H1 (cell line): ENCODE measurements around the gene ASPHD2. TPM values are rescaled to one million over a fixed set of nuclear protein-coding genes. Genes with fewer than 3 reads are reported as not detected.

Experiments
- CTCF ChIA-PET: fragments of 300-600 bp; sonication (Branson Sonifier 250); formaldehyde crosslinking; loops from one replicate; lab custom pipeline; 2021; ENCODE audit not compliant: partially characterized antibody; lab: Charles Lee
- POLR2A ChIA-PET: fragments of 300-600 bp; sonication (Branson Sonifier 250); formaldehyde crosslinking; loops from one replicate; lab custom pipeline; 2021; ENCODE audit warnings: inconsistent platforms; ENCODE audit not compliant: partially characterized antibody; lab: Charles Lee
- DNase-seq, 2 experiments: peaks; one replicate each; pipeline versions ENCODE4 v3.0.0 to v3.0.0-alpha.2; 2010 to 2022; ENCODE audit warnings: low spot score in 2 of 2, low read depth in 1 of 2, mixed read lengths in 1 of 2
- FAIRE-seq: peaks from 2 replicates; lab custom pipeline; 2011; peaks lifted over from hg19 to GRCh38; lab: Jason Lieb, UNC
- H2AFZ ChIP-seq: 2 replicates; pipeline ENCODE4 v1.8.1; 2012; ENCODE audit warnings: low read length, inconsistent platforms
- H2AK5ac ChIP-seq: 2 replicates; pipeline ENCODE4 v1.6.1; 2013; ENCODE audit warnings: low read depth, low read length
- H2BK120ac ChIP-seq: replicated peaks from 2 replicates; pipeline ENCODE3; 2013; ENCODE audit warnings: low read depth, low read length, inconsistent platforms
- H2BK12ac ChIP-seq: 2 replicates; pipeline ENCODE4 v1.6.1; 2013; ENCODE audit warnings: low read depth, low read length
- H2BK15ac ChIP-seq: 2 replicates; pipeline ENCODE4 v1.6.1; 2013; ENCODE audit warnings: low read length
- H2BK20ac ChIP-seq: 2 replicates; pipeline ENCODE4 v1.6.1; 2013; ENCODE audit warnings: low read length
- H2BK5ac ChIP-seq: 2 replicates; pipeline ENCODE4 v1.6.1; 2013; ENCODE audit warnings: low read depth, low read length
- H3K14ac ChIP-seq: 2 replicates; pipeline ENCODE4 v1.6.1; 2013; ENCODE audit warnings: inconsistent platforms; ENCODE audit not compliant: insufficient read length
- H3K18ac ChIP-seq: 2 replicates; pipeline ENCODE4 v1.6.1; 2013; ENCODE audit warnings: low read length; ENCODE audit errors: extremely low read depth
- H3K23ac ChIP-seq: 2 replicates; pipeline ENCODE4 v1.6.1; 2013; ENCODE audit warnings: inconsistent platforms; ENCODE audit not compliant: insufficient read length
- H3K23me2 ChIP-seq: 2 replicates; pipeline ENCODE4 v1.6.1; 2013; ENCODE audit warnings: low read depth, low read length
- H3K27ac ChIP-seq: 2 replicates; pipeline ENCODE4 v1.6.1; 2011; ENCODE audit warnings: low read depth, low read length, inconsistent platforms
- H3K27me3 ChIP-seq, 4 experiments: replicated peaks in 1 of 4; 1 replicate in 1 of 4; 2 replicates in 3 of 4; pipeline versions ENCODE4 v1.6.1 to v1.8.1; 2011 to 2013; ENCODE audit warnings: low read length in 3 of 4, mild to moderate bottlenecking in 3 of 4, inconsistent platforms in 2 of 4, mixed read lengths in 2 of 4, moderate library complexity in 1 of 4; ENCODE audit not compliant: control insufficient read depth in 3 of 4, insufficient read depth in 3 of 4; ENCODE audit errors: extremely low read depth in 1 of 4
- H3K36me3 ChIP-seq, 4 experiments: 2 replicates each; pipeline versions ENCODE4 v1.6.1 to v1.8.1; 2011 to 2013; ENCODE audit warnings: mild to moderate bottlenecking in 4 of 4, low read length in 3 of 4, moderate library complexity in 2 of 4, control low read depth in 1 of 4, inconsistent platforms in 1 of 4; ENCODE audit not compliant: insufficient read depth in 4 of 4, control insufficient read depth in 2 of 4
- H3K4ac ChIP-seq: replicated peaks from 2 replicates; pipeline ENCODE3; 2013; ENCODE audit warnings: low read length, low read depth, mixed read lengths, inconsistent platforms; ENCODE audit not compliant: insufficient read length
- H3K4me1 ChIP-seq, 4 experiments: replicated peaks in 1 of 4; 1 replicate in 1 of 4; 2 replicates in 3 of 4; pipeline versions ENCODE4 v1.6.1 to v1.8.1; 2011 to 2013; ENCODE audit warnings: low read length in 3 of 4, inconsistent platforms in 2 of 4, mixed read lengths in 1 of 4; ENCODE audit not compliant: insufficient read depth in 4 of 4, control insufficient read depth in 3 of 4
- H3K4me2 ChIP-seq, 2 experiments: 2 replicates each; pipeline versions ENCODE4 v1.6.1 to v1.8.1; 2011 to 2013; ENCODE audit warnings: low read depth in 2 of 2, low read length in 2 of 2, control low read depth in 1 of 2, inconsistent platforms in 1 of 2, mild to moderate bottlenecking in 1 of 2; ENCODE audit not compliant: insufficient read depth in 1 of 2
- H3K4me3 ChIP-seq, 4 experiments: fragments of 200-600, 300-600 bp in 1 of 4; sonication (generic), shearing (Covaris generic), sonication (Bioruptor Twin) in 1 of 4; 2 replicates each; pipeline versions ENCODE4 v1.5.1 to v1.8.1; 2011 to 2016; ENCODE audit warnings: low read length in 4 of 4, low read depth in 3 of 4, control low read depth in 2 of 4, inconsistent platforms in 2 of 4, mild to moderate bottlenecking in 2 of 4, mixed read lengths in 1 of 4, moderate library complexity in 1 of 4; ENCODE audit not compliant: insufficient read depth in 2 of 4; ENCODE audit errors: extremely low read depth in 1 of 4
- H3K56ac ChIP-seq: replicated peaks from 2 replicates; pipeline ENCODE3; 2013; ENCODE audit warnings: low read depth, mild to moderate bottlenecking, mixed read lengths, low read length, inconsistent platforms; ENCODE audit not compliant: insufficient read length
- H3K79me1 ChIP-seq: 2 replicates; pipeline ENCODE4 v1.6.1; 2013; ENCODE audit warnings: low read depth, low read length, control low read depth
- H3K79me2 ChIP-seq, 2 experiments: 2 replicates each; pipeline versions ENCODE4 v1.6.1 to v1.8.1; 2012 to 2013; ENCODE audit warnings: low read length in 2 of 2, mild to moderate bottlenecking in 2 of 2, inconsistent platforms in 1 of 2; ENCODE audit not compliant: insufficient read depth in 2 of 2, control insufficient read depth in 1 of 2
- H3K9ac ChIP-seq, 4 experiments: replicated peaks in 1 of 4; 1 replicate in 1 of 4; 2 replicates in 3 of 4; pipeline versions ENCODE4 v1.6.1 to v1.8.1; 2011 to 2013; ENCODE audit warnings: low read depth in 3 of 4, low read length in 3 of 4, control low read depth in 2 of 4, mild to moderate bottlenecking in 2 of 4, moderate library complexity in 2 of 4, inconsistent platforms in 1 of 4; ENCODE audit errors: extremely low read depth in 1 of 4
- H3K9me3 ChIP-seq, 2 experiments: 2 replicates each; pipeline versions ENCODE4 v1.6.1 to v1.8.1; 2012 to 2013; ENCODE audit warnings: mild to moderate bottlenecking in 2 of 2, moderate library complexity in 2 of 2, control low read depth in 1 of 2, inconsistent platforms in 1 of 2, low read depth in 1 of 2, low read length in 1 of 2, mixed read lengths in 1 of 2; ENCODE audit not compliant: insufficient read depth in 2 of 2
- H4K20me1 ChIP-seq, 2 experiments: replicated peaks in 1 of 2; 2 replicates each; pipeline versions ENCODE3 to v1.8.1; 2011 to 2013; ENCODE audit warnings: inconsistent platforms in 2 of 2, low read length in 2 of 2, mild to moderate bottlenecking in 1 of 2; ENCODE audit not compliant: insufficient read depth in 2 of 2, control insufficient read depth in 1 of 2
- H4K5ac ChIP-seq: 2 replicates; pipeline ENCODE4 v1.6.1; 2013; ENCODE audit warnings: low read length, low read depth, mixed read lengths, inconsistent platforms; ENCODE audit not compliant: insufficient read length
- H4K8ac ChIP-seq: 2 replicates; pipeline ENCODE4 v1.8.0; 2013; ENCODE audit warnings: mild to moderate bottlenecking, moderate library complexity, low read length, inconsistent platforms; ENCODE audit not compliant: insufficient read depth; ENCODE audit errors: extremely low read depth
- H4K91ac ChIP-seq: replicated peaks from 2 replicates; pipeline ENCODE3; 2013; ENCODE audit warnings: low read length, mixed read lengths, inconsistent platforms; ENCODE audit not compliant: insufficient read length
- CTBP2 ChIP-seq: IDR thresholded peaks from 2 replicates; pipeline ENCODE4 v1.7.0; 2011; ENCODE audit warnings: borderline replicate concordance, mild to moderate bottlenecking, moderate library complexity, mixed read lengths, low read length; ENCODE audit not compliant: insufficient read depth, insufficient read length
- WGBS, 2 experiments: shearing (Covaris generic) in 1 of 2; methylation state at CpG; one replicate each; pipeline versions ENCODE4 v1.1.6 to v1.1.7; 2013 to 2015; ENCODE audit warnings: low lambda C conversion rate in 2 of 2, mixed read lengths in 2 of 2, inconsistent platforms in 1 of 2, low coverage in 1 of 2, missing lambda C conversion rate in 1 of 2; ENCODE audit not compliant: insufficient replicate concordance in 2 of 2, insufficient coverage in 1 of 2, insufficient read length in 1 of 2; ENCODE audit errors: extremely low coverage in 1 of 2, missing lambda C conversion rate in 1 of 2; 5-methylcytosine and 5-hydroxymethylcytosine counted together
- polyA plus RNA-seq, 7 experiments: library from polyadenylated mRNA; depleted of rRNA in 3 of 7; stranded (reverse) in 5 of 7; unstranded in 2 of 7; fragments of >200 nt in 5 of 7; fragments of 200-250 nt in 2 of 7; gene quantifications; 1 replicate in 5 of 7; 2 replicates in 1 of 7; 4 replicates in 1 of 7; pipeline versions ENCODE4 v1.2.1 to v1.2.3, GENCODE V29; 2011 to 2013; ENCODE audit warnings: missing spikeins in 2 of 7, mixed read lengths in 2 of 7
- total RNA-seq: library from RNA; stranded (reverse); fragmentation: NEBNext Ultra II Directional; extraction: Animal tissue kit (Norgen Biotek cat#: 25700); gene quantifications from 2 replicates; pipeline ENCODE4 v1.2.1, GENCODE V29; 2021

ASPHD2 gene
- total and polyA plus RNA-seq, 2 of the 8 experiments (the other 6 are each of a cell fraction or from before 2014, with no cell fraction given), result 7.2 to 11.0 TPM

GRCh38 chr22:26479043-26479791 is 50.2 kb downstream of the ASPHD2 start:
- Histone ChIP-seq H3K4me1 (peaks cover 0 to 12% (median 5%) of the 10 kb centered on the region in 4 experiments; a peak in 5 of 7 replicates), H3K9me3 (no peaks in the 10 kb centered on the region), H4K20me1 (peaks cover 0 to 3% of the 10 kb centered on the region in 2 experiments), H3K27ac (no peak overlapping the region), H3K23me2 (peaks cover 8% of the 10 kb centered on the region), H2BK15ac (no peak overlapping the region), H3K79me2 (peaks cover under 1 to 41% of the 10 kb centered on the region in 2 experiments; a peak in 3 of 4 replicates), H3K4ac (no peak overlapping the region), H2BK120ac (no peak overlapping the region), H3K36me3 (peaks cover 5 to 28% (median 20%) of the 10 kb centered on the region in 4 experiments; a peak in 7 of 8 replicates), H3K9ac (no peak overlapping the region), H3K18ac (no peak overlapping the region), H4K8ac (no peak overlapping the region), H4K5ac (no peak overlapping the region), H2AFZ (no peak overlapping the region), H3K14ac (no peak overlapping the region), H2AK5ac (no peak overlapping the region), H3K27me3 (no peaks in the 10 kb centered on the region), H3K4me2 (peak overlapping the region; percentile 37 to 96; a peak in 2 of 4 replicates), H2BK20ac (no peak overlapping the region), H3K56ac (no peak overlapping the region), H2BK12ac (no peak overlapping the region), H3K4me3 (peak overlapping the region in 1 of 4 experiments; percentile 27; a peak in 1 of 8 replicates), H3K79me1 (no peaks in the 10 kb centered on the region), H3K23ac (no peak overlapping the region), H2BK5ac (no peak overlapping the region), H4K91ac (no peak overlapping the region)
- ChIA-PET CTCF (interaction anchor here (0.6 to 2.3 kb wide), 6 partner anchors 12 to 195 kb away, joined by 3 to 6 read pairs (median 3); no protein-coding TSS in a partner anchor), POLR2A (interaction anchor here (0.6 to 1.6 kb wide), 4 partner anchors 20 to 634 kb away, joined by 3 read pairs; no protein-coding TSS in a partner anchor)
- no peak for FAIRE-seq
- WGBS, 2 experiments, result 88% methylated on average over 12 of the region's 12 CpGs; no CpG with 5 or more reads in 1 of the 2 experiments
- DNase-seq, result no peak
- no peak for TF ChIP-seq CTBP2
